ENCODE data around the gene GPBAR1.

DNA sequence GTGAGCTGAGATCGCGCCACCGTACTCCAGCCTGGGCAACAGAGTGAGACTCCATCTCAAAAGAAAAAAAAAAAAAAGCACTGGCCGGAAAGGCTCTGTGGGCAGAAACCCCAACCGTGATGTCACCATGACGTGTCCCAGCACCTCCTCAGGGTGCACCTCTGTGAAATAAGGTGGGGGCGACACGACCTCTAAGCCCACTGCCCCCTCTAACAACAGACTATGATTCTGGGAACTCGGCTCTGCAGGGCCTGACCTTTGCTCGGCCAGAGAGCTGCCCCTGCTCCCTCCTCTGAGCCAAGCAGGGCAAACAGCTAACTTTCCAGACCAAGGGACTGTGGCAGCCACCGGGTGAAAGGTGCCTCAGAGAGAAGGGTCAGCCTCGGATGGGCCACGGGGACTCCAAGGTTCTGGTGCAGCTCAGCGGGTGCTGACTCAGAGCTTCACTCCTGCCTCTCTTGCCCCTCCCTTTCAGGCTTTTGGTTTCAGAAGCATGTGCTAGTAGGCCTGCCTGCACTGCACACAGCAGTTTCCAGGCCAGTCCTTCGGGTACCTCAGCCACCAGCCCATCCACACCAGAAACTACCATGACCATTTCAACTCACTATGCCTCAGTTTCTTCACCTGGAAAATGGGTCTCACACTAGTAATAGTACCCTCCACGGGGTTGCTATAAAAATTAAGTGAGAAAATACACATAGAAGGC is 23.4 kb downstream of the GPBAR1 start:
- TF ChIP-seq, protein P1, sequence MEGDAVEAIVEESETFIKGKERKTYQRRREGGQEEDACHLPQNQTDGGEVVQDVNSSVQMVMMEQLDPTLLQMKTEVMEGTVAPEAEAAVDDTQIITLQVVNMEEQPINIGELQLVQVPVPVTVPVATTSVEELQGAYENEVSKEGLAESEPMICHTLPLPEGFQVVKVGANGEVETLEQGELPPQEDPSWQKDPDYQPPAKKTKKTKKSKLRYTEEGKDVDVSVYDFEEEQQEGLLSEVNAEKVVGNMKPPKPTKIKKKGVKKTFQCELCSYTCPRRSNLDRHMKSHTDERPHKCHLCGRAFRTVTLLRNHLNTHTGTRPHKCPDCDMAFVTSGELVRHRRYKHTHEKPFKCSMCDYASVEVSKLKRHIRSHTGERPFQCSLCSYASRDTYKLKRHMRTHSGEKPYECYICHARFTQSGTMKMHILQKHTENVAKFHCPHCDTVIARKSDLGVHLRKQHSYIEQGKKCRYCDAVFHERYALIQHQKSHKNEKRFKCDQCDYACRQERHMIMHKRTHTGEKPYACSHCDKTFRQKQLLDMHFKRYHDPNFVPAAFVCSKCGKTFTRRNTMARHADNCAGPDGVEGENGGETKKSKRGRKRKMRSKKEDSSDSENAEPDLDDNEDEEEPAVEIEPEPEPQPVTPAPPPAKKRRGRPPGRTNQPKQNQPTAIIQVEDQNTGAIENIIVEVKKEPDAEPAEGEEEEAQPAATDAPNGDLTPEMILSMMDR (IDR thresholded peaks at IDR 0.05), result no peak
- no peak for TF ChIP-seq SP1 (CRISPR knock-in tag; conservative IDR thresholded peaks at IDR 0.05)
- TF ChIP-seq, protein P2, sequence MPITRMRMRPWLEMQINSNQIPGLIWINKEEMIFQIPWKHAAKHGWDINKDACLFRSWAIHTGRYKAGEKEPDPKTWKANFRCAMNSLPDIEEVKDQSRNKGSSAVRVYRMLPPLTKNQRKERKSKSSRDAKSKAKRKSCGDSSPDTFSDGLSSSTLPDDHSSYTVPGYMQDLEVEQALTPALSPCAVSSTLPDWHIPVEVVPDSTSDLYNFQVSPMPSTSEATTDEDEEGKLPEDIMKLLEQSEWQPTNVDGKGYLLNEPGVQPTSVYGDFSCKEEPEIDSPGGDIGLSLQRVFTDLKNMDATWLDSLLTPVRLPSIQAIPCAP (CRISPR knock-in tag; IDR thresholded peaks at IDR 0.05), result no peak
- TF ChIP-seq, protein P3, sequence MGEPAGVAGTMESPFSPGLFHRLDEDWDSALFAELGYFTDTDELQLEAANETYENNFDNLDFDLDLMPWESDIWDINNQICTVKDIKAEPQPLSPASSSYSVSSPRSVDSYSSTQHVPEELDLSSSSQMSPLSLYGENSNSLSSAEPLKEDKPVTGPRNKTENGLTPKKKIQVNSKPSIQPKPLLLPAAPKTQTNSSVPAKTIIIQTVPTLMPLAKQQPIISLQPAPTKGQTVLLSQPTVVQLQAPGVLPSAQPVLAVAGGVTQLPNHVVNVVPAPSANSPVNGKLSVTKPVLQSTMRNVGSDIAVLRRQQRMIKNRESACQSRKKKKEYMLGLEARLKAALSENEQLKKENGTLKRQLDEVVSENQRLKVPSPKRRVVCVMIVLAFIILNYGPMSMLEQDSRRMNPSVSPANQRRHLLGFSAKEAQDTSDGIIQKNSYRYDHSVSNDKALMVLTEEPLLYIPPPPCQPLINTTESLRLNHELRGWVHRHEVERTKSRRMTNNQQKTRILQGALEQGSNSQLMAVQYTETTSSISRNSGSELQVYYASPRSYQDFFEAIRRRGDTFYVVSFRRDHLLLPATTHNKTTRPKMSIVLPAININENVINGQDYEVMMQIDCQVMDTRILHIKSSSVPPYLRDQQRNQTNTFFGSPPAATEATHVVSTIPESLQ (CRISPR knock-in tag; IDR thresholded peaks at IDR 0.05), result no peak
